Measurements from ENCODE around the gene DPP7.

DNA sequence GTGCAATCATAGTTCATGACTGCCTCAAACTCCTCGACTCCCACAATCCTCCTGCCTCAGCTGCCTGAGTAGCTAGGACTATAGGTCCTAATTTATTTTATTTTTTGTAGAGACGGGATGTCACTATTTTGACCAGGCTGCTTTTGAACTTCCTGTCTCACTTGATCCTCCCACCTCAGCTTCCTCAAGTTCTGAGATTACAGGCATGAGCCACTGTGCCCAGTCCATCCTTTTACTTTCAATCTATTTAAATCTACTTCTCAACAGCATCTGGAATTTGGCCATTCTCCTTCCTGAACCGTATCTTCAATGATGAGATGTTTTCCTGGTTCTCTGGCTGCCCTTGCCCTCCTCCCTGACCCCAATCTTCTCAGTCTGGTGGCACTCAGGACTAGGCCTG lies 12.3 kb upstream of the DPP7 start:
- TF ChIP-seq, protein P1, sequence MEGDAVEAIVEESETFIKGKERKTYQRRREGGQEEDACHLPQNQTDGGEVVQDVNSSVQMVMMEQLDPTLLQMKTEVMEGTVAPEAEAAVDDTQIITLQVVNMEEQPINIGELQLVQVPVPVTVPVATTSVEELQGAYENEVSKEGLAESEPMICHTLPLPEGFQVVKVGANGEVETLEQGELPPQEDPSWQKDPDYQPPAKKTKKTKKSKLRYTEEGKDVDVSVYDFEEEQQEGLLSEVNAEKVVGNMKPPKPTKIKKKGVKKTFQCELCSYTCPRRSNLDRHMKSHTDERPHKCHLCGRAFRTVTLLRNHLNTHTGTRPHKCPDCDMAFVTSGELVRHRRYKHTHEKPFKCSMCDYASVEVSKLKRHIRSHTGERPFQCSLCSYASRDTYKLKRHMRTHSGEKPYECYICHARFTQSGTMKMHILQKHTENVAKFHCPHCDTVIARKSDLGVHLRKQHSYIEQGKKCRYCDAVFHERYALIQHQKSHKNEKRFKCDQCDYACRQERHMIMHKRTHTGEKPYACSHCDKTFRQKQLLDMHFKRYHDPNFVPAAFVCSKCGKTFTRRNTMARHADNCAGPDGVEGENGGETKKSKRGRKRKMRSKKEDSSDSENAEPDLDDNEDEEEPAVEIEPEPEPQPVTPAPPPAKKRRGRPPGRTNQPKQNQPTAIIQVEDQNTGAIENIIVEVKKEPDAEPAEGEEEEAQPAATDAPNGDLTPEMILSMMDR (IDR thresholded peaks at IDR 0.05), result no peak
- no peak for TF ChIP-seq POLR2A (IDR thresholded peaks at IDR 0.05)
